Mesangial cell (primary cell): ENCODE results near the gene HBG2. TPM values are rescaled to one million over a fixed set of nuclear protein-coding genes. Genes with fewer than 3 reads are reported as not detected.

Source experiments
- total RNA-seq: library from RNA; depleted of rRNA; stranded (reverse); fragments of >200 nt; gene quantifications from 2 replicates; pipeline ENCODE4 v1.2.3, GENCODE V29; 2015

HBG2 gene
- not detected in 2 replicates for total RNA-seq

DNA sequence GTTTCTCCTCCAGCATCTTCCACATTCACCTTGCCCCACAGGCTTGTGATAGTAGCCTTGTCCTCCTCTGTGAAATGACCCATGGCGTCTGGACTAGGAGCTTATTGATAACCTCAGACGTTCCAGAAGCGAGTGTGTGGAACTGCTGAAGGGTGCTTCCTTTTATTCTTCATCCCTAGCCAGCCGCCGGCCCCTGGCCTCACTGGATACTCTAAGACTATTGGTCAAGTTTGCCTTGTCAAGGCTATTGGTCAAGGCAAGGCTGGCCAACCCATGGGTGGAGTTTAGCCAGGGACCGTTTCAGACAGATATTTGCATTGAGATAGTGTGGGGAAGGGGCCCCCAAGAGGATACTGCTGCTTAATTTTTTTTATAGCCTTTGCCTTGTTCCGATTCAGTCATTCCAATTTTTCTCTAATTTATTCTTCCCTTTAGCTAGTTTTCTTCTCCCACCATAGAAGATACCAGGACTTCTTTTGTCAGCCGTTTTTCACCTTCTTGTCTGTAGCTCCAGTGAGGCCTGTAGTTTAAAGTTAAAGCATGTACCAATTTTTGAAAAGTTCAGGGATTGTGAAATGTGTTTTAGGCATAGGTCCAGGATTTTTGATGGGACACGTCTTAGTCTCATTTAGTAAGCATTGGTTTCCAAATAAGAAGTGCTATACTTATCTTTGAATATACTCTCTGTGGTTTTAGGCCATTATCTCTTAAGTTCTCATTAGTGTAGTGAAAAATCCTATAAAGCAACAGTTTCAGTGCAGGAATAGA, at the start of gene HBG2:
Gene HBG2, minus strand, starts transcription at position 136 of the 768 bp plus-strand sequence. Its CDS starts 53 bp downstream, at position 83.

DNA sequence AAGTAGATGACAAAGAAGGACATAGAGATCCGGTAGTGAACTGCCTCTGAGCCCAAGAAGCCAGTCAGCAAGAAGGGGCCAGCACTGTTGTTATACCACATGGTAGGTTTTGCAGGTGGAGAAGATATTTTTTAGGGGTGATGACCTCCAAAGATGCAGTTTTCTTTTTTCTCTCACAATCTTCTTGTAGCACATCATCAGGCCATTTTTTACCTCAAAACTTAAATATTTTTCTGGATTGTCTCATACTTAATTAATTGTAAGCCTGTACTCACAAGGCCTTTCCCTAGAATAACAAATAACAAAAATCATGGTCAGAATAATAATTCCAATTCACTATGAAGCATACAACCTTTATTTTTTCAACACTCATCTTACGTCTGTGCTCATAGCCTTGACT, 47.3 kb upstream of the HBG2 start, which contains the start of gene OR51B4:
Gene OR51B4, minus strand, starts transcription at position 101 of the 400 bp plus-strand sequence. Its CDS starts 0 bp downstream, at position 101.

DNA sequence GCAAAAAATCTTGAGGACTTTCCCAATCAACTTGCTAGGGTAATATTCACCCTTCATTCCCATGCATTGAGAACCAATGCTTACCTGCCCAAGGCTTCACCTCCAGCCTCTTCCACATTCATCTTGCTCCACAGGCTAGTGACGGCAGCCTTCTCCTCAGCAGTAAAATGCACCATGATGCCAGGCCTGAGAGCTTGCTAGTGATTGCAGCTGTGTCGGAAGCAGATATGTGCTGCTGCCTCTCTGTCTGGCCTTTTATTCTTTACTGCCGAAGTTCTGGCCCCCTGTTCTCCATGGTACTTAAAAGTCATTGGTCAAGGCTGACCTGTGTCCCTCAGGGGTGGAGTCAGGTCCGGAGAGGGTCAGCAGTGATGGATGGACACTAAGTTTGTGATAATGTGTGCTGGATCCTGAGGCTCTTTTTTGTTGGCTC, 15.2 kb upstream of the HBG2 start, which contains the start of gene HBE1:
Gene HBE1, minus strand, starts transcription at position 231 of the 433 bp plus-strand sequence. Its CDS starts 55 bp downstream, at position 176.

GRCh38 chr11:5249807-5250396, 4.7 kb downstream of the HBG2 start, which contains the start of gene HBG1:
TSS of gene HBG1 (minus strand) at chr11:5249857. CDS start at chr11:5249804, 53 bp downstream.

DNA sequence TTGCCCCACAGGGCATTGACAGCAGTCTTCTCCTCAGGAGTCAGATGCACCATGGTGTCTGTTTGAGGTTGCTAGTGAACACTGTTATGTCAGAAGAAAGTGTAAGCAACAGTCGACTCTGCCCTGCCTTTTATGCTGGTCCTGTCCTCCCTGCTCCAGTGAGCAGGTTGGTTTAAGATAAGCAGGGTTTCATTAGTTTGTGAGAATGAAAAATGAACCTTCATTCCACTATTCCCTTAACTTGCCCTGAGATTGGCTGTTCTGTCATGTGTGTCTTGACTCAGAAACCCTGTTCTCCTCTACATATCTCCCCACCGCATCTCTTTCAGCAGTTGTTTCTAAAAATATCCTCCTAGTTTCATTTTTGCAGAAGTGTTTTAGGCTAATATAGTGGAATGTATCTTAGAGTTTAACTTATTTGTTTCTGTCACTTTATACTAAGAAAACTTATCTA, 20.2 kb downstream of the HBG2 start, which contains the start of gene HBD:
Gene HBD, minus strand, starts transcription at position 103 of the 454 bp plus-strand sequence. Its CDS starts 50 bp downstream, at position 53.

GRCh38 chr11:5226732-5227310, 27.8 kb downstream of the HBG2 start, which contains the start of gene HBB:
TSS of gene HBB (minus strand) at chr11:5227071. CDS start at chr11:5227021, 50 bp downstream.

Other genes starting within 250 kb of the HBG2 start
- not detected in 2 replicates for gene OR52J3, start 208.3 kb downstream of the HBG2 start, total RNA-seq
- not detected in 2 replicates for gene OR52E2, start 195.2 kb downstream of the HBG2 start, total RNA-seq
- not detected in 2 replicates for gene OR52E1, start 185.2 kb downstream of the HBG2 start, total RNA-seq
- gene OR52A5, start 116.4 kb downstream of the HBG2 start, total RNA-seq: not detected in 2 replicates
- gene OR52A1, start 100.0 kb downstream of the HBG2 start, total RNA-seq: not detected in 2 replicates
- not detected in 2 replicates for gene OR51V1, start 54.1 kb downstream of the HBG2 start, total RNA-seq
- not detected in 2 replicates for gene HBB, start 27.7 kb downstream of the HBG2 start, total RNA-seq
- not detected in 2 replicates for gene HBD, start 20.3 kb downstream of the HBG2 start, total RNA-seq
- not detected in 2 replicates for gene HBG1, start 4.9 kb downstream of the HBG2 start, total RNA-seq
- gene HBE1, start 15.2 kb upstream of the HBG2 start, total RNA-seq: not detected in 2 replicates
- not detected in 2 replicates for gene OR51B4, start 47.2 kb upstream of the HBG2 start, total RNA-seq
- not detected in 2 replicates for gene OR51B2, start 69.5 kb upstream of the HBG2 start, total RNA-seq
- gene OR51B5, start 88.7 kb upstream of the HBG2 start, total RNA-seq: not detected in 2 replicates
- gene OR51B6, start 96.7 kb upstream of the HBG2 start, total RNA-seq: not detected in 2 replicates
- gene OR51M1, start 129.0 kb upstream of the HBG2 start, total RNA-seq: not detected in 2 replicates
- gene OR51Q1, start 167.3 kb upstream of the HBG2 start, total RNA-seq: not detected in 2 replicates
- gene OR51I1, start 186.7 kb upstream of the HBG2 start, total RNA-seq: not detected in 2 replicates
- not detected in 2 replicates for gene OR51I2, start 194.5 kb upstream of the HBG2 start, total RNA-seq
- gene OR52D1, start 233.9 kb upstream of the HBG2 start, total RNA-seq: not detected in 2 replicates